ENCODE results near the gene RRAGD.

- TF ChIP-seq, protein P1, sequence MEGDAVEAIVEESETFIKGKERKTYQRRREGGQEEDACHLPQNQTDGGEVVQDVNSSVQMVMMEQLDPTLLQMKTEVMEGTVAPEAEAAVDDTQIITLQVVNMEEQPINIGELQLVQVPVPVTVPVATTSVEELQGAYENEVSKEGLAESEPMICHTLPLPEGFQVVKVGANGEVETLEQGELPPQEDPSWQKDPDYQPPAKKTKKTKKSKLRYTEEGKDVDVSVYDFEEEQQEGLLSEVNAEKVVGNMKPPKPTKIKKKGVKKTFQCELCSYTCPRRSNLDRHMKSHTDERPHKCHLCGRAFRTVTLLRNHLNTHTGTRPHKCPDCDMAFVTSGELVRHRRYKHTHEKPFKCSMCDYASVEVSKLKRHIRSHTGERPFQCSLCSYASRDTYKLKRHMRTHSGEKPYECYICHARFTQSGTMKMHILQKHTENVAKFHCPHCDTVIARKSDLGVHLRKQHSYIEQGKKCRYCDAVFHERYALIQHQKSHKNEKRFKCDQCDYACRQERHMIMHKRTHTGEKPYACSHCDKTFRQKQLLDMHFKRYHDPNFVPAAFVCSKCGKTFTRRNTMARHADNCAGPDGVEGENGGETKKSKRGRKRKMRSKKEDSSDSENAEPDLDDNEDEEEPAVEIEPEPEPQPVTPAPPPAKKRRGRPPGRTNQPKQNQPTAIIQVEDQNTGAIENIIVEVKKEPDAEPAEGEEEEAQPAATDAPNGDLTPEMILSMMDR (tag by site-specific recombination; IDR thresholded peaks at IDR 0.05): no peak
- TF ChIP-seq BCL11A (tag by site-specific recombination; IDR thresholded peaks at IDR 0.05; ENCODE audit: low read depth): no peak
These were observed 2.1 kb upstream of the RRAGD start for GRCh38 chr6:89414215-89414614.
